Testis (tissue), 2 donors: ENCODE data around the gene ABCC4.

Source experiments
- CTCF ChIP-seq, 3 experiments: fragments of 450-650 bp in 2 of 3; fragments of 200-600 bp in 1 of 3; sonication (generic) in 1 of 3; IDR thresholded peaks; one replicate each; pipeline ENCODE4 v1.5.1; 2016 to 2019; ENCODE audit warnings: antibody characterized with exemption in 3 of 3, mild to moderate bottlenecking in 2 of 3, moderate library complexity in 1 of 3
- POLR2A ChIP-seq: fragments of 450-650 bp; IDR thresholded peaks from one replicate; pipeline ENCODE4 v1.6.1; 2017; ENCODE audit warnings: antibody characterized with exemption, mild to moderate bottlenecking, moderate library complexity

- TF ChIP-seq CTCF (IDR thresholded peaks at IDR 0.05): no peak
- no peak for TF ChIP-seq POLR2A
Measured at GRCh38 chr13:95235199-95235756, 66.0 kb downstream of the ABCC4 start.
